ENCODE results near the gene GPR151. TPM values are rescaled to one million over a fixed set of nuclear protein-coding genes. Genes with fewer than 3 reads are reported as not detected.

The GPR151 gene
- total RNA-seq, 1 donor from 2014 or later = 0.31 TPM

DNA sequence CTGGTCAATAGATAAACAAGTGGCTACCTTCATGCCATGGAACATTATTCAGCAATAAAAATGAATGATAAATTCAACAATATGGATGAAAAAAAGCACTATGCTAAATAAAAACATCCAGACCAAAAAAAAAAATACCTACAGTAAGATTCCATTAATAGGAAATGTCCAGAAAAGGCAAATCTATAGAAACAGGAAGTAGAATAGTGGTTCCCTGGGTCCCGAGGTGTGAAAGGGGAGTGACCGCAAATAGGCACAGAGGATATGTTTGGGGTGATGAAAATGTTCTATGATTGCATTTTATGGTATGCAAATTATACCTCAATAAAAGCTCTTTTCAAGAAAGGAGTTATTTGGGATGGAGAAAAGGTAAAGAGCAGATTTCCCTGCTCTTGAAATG, 3.6 kb upstream of the GPR151 start:
- DNase-seq = no peak

DNA sequence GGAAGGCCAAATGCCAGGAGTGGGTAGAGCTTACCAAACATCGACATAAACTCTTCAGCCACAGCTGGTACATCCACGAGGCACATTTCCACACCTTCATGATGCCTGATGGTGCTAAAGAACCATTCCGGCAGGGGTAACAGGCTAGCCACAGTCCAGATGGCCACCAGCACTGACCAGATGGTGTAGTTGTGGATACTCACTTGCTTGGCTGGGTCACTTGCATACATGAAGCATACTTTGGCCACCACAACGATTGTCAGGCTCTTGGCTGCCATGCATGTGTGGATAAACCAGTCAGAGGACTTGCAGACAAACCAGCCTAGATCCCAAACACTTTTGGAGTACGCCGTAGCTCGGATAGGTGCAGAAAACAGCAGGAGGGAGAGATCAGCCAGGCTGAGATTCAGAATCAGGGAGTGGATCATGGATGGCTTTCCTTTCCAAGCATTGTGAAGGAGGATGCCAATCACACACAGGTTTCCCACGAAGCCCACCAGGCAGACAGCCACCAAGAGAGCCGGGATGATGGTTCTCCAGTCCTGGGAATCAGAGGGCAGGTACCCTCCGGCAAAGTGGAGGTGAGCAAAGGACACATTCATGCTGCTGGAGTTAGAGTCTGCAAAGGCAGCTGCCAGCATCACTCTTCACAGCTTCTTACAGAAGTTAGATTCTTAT, 378 bp downstream of the GPR151 start:
- peak; percentile 45 for DNase-seq

DNA sequence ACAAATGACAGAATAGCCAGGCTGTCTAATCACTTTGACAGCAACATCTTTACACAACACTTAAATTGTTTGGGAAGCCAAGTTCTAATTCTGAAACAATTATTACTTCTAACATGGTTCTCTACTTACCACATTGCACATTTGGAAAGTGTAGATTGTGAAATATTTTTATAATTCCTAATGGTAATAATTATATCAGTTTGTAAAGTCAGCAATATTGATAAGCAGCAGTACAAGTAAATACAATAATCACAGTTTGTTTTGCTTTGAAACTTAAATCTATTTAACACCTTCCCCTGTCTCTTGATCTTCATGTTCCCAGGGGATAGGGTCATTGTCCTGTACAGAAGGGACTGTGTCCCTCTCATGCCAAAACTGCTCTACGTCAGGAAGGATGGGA, 1.4 kb downstream of the GPR151 start:
- no peak for DNase-seq

DNA sequence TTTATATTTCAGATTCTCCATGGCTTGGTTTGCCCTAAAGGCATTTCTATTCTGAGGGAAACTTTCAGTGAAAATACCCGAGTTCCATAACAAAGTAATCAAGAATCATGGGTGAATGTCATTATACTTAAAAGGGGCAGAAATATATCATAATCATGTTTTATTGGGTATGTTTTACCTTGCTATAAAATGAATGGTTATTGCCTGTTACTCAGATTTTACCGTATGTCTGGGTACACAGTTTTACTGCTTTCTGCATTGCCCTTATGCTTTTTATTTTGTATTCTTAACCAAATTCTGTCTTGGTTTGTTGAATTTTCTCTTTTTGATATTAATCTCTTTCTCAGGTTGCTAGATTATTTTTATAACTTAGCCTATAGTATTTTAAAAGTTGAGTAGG, 2.5 kb downstream of the GPR151 start:
- DNase-seq = no peak

DNA sequence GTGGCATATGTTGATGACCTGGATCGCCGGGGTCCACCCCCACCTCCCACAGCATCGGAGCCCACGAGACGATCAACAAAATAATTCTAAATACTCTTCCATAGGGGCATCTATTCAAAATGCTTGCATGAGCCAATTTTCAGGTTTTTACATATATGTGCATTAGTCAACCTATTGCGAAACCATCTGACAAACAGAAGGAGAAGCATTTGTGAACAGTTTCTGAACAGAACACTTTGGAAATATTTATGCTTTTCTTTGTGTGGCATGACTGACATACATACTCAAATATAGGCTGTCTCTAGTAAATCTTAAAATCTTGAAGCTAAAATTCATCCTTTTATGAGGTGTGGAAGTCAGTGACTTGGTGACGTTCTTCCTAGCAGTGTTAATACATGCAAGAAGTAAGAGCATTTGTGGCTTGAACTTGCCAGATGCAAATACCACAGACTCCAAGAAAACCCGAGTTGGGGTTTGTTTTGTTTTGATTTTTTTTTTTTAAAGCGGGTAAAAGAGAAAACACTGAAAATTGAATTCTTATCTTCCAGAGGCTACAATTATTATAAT, 5.3 kb downstream of the GPR151 start:
- no peak for DNase-seq

DNA sequence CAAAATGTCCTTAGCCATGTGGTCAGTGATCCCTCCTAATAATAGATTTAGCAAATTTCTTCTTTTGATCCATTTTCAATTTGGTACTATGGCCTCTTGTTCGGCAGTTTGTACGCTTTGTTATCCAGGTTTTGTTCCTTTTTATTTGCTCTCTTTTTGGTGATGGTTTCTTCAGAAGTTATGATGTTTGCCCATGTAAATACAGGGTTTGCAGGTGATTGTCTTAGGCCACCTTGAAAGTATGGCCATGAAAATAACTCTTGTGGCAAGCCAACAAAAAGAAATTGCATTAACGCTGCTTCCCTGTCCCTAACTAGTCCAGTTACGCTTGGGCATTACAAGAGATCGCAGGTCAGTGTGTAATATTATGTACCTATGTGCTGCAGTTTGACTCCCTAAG, 8.6 kb downstream of the GPR151 start:
- DNase-seq = no peak

DNA sequence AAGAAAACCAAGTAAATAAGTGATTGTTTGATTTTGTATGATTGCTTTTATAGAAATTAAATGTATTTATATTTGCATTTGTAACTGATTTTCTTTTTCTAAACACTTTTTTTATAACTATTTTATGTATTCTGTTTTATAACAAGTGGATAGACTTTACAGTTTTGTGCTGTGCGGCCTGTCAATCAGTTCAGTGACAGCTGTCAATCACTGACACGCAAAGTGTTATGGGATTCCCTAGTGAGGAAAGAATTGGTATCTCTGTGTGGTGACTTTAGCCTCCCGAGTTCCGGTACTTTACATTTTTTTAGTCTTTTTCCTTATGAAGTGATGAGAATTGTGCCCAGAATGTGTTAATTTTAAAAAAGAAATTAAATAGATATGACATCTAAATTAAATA, 16.3 kb downstream of the GPR151 start:
- DNase-seq = no peak

DNA sequence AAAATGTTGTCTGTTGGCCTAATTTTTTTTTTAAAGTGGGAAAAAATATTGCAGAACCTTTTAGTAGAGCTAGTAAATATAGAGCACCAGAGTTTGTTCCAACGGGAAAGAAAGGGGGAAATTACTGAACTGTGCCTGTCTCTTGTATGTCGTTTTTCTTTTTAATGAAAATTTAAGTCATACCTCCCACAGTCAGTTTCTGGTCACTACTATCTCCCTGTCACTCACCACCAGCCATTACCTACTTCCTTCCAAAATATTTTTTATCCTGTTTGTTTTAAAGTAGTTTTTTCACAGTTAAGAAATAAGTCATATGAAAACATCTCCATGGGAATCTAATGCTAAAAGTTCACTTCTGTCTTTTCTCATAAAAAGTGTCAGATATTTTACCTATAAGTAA, 21.3 kb downstream of the GPR151 start:
- DNase-seq = no peak

DNA sequence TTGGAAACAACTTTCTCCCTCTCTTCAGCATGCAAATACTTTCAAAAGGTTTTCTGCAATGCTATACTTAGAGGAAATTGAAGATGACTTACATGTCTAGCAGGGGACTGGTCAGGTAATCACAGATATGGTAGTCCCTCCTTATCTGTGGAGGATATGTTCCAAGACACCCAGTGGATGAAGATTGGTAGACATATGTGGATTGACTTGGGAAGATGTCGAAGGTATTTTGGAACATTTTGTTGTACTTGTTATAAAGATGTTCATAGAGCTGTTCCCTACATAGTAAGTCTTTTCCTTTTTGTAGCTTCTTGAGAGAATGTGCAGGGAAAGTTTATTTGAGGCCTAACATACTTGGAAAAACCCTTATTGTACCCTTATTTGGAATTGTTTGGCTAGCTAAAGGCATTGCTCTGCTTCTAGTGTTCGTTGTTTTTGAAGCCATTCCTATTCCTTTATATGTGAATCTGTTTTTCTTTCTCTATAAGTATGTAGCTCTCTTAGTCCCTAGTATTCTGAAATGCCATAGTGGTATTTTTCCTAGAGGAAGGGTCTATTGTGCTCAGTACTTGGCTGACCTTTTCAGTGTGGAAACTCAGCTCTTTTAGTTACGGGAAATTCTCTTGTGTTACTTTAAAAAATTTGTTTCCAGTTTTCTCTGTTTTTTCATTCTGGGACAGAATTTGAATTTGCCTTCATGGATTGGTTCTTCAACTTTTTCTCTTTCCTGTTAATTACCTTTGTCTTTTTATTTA, 25.7 kb downstream of the GPR151 start:
- DNase-seq = no peak

DNA sequence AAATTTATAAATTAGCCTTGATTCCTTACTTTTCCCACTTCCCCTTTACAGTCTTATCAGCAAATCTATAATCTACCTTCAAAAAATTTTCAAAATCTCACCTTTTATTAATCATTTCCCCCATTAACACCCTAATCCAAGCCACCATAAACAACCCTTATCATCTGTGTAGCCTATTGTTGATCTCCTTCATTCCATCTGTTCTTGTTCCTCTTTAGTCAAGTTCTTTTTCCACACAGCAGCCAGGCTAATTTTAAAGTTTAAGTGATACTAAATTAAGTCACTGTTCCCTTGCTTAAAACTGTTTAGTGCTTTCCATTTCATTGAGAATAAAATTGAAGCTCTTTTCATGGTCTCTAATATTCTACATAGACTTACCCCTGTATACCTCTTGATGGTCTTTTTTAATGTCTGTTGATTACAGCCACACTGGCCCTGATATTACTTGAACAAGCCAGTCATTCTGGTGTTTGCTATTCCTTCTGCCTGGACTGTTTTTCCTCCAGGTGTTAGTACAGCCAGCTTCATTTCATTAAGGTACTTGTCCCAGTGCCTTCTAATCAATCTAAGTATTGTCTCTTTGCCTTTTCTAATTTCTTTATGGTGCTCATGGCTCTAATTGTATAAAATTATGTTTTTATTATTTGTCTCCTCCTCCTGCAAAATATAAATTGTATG, 31.1 kb downstream of the GPR151 start:
- DNase-seq = no peak

DNA sequence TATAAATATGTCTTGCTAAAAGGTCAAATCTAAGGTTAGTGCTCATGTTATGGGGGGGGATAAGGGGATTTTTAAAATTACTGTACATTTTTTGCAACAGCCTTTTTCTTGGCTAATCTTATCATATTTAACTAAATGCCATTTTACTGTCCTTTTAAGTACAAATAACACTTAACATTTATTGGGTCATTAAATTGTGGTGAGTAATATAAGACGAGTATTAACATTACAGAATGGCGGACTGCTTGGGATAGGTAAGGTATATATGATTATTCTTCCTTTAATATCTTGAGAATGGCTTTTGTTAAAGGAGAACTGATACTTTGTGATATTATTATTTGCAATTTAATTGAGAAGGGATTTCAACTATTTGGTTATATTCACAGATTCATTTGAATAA, 33.2 kb downstream of the GPR151 start:
- no peak for DNase-seq

DNA sequence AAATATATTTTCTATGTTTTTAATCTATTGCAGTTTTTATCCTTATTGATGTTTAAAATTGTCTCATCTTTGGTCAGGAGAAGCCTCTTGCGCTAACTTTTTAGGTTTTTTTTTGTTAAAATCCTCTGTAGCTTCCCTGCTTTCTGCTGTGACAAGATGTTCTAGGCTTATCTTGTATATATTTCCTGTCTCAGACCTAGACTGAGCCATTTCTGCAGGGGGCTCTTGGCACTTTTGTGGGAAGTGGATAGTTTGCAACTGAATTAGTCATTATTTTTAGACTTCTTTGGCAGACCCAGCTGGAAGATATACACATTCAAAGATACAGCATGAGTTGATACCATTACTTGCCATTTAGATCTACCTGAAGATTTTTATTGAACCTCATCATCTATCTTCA, 40.1 kb downstream of the GPR151 start:
- no peak for DNase-seq

DNA sequence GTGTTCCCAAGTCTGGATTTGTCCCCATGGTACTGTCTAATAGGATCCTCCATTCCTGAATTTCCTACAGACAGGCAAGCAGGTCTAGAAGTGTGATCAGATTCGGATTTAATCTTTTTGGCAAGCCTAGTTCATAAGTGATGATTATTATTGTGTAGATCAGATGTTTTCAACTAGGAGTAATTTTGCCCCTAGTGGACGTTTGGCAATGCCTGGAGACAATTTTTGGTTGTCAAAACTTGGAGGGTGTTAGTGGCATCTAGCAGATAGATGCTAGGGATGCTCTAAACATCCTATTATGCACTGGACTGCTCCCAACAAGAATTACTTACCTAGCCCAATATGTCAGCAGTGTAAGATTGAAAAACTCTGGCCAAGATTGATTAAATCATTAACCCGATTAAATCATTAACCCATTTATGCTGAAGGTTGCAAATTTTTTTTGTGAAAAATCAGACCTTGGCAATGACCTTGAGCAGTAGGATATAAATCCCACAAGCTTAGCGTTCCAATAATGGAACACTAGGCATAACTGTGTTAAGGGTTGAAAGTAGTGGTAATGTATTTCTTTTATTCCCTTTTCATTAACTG, 40.7 kb downstream of the GPR151 start:
- DNase-seq = no peak

DNA sequence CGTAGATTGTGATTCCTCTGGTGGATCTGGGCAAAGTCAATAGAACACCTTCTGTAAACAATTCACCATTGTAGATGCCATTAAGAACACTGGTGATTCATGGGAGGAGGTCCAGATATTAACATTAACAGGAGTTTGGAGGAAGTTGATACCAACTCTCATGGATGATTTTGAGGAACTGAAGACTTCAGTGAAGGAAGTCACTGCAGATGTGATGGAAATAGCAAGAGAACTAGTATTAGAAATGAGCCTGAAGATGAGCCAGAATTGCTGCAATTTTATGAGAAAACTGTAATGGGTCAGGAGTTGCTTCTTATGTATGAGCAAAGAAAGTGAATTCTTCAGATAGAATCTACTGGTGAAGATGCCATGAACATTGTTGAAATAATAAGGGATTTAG, 41.9 kb downstream of the GPR151 start:
- DNase-seq = no peak

DNA sequence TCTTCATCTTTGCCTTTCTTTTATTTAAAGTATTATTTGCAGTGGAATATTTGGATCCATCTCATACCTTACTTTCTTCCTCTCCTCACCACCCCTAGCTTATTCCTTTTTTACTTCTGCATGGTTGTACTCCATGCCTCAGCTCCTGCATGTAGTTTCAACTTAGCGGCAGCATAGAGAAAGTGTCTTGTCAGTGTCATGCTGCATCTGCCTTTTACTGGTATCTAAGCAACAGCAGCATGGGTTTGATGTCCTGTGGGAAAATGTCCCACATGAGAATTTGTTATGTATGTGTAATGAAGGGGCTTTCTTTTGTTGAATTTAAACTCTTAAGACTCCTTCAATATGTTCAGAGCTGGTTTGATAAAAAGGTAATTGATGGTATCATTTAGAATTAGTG, 48.2 kb downstream of the GPR151 start:
- no peak for DNase-seq

DNA sequence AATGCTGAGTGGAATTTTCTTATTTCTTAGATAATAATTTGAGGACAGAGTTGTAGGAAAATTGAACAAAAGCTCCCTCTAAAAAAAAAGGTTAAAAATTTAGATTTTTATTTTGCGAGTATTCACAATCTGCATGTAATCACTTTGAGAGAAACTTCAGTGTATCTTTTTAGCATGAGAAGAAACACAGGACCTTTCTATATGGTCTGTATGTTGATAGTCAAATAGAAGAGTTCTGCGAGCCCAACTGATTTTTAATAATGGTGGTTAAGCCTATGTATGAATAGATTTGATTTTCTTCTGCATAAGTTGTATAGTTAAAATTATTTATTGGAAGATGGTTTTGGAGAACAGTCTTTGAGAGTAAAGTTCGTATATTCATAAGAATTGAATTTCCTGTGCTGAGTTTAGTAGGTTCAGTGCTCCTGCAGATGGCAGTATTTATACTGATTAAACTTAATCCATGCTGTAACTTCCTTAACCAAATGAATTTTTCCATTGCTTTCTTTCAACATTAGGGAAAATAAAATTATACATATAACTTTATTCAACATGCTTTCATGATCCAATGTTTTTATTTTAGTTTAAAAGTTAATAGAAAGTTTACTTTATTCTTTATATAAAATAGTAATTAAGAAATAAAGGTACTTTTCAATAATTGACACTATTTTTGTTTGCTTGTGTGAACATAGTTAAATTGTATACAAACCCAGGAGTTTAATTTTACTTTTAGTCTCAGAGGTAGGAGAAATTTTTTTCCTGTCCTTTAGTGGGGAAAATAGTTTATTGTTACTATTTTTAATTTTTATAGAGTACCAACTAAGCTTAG, 49.3 kb downstream of the GPR151 start:
- DNase-seq = no peak

DNA sequence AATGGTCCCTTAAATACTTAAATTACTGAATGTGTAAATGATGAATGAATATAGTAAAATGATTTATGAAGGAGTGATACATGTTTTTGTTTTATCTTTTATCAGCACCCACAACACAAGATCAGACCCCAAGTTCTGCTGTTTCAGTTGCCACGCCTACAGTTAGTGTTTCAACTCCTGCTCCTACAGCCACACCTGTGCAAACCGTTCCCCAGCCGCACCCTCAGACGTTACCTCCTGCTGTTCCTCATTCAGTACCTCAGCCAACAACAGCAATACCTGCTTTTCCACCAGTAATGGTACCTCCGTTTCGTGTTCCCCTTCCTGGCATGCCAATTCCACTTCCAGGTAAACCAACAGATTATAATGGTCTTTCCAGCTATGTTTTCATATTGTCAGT, 52.5 kb downstream of the GPR151 start:
- DNase-seq = no peak

Small RNAs within 50 kb of the gene (small RNA-seq; reads per million reads assigned to genes)
- gene RF02271 = not detected

Other genes with a start within 250 kb of the GPR151 start
- gene POU4F3, start 177.4 kb downstream of the GPR151 start, total RNA-seq = not detected
- gene TCERG1, start 68.9 kb downstream of the GPR151 start, total RNA-seq = 82.4 TPM